ENCODE data around the gene DHH.

DHH gene

GRCh38 chr12:49109641-49110463, 15.3 kb upstream of the DHH start:
- DNase-seq (ENCODE audit: low spot score) = no peak

- DNase-seq (ENCODE audit: low spot score) = no peak
These were observed 14.4 kb upstream of the DHH start for GRCh38 chr12:49108958-49109404.

- no peak for DNase-seq (ENCODE audit: low spot score)
These were observed 11.0 kb upstream of the DHH start for GRCh38 chr12:49105504-49106084.

GRCh38 chr12:49104822-49105221, 10.2 kb upstream of the DHH start:
- DNase-seq (ENCODE audit: low spot score) = no peak

GRCh38 chr12:49100380-49100779, 5.8 kb upstream of the DHH start:
- DNase-seq (ENCODE audit: low spot score) = no peak

GRCh38 chr12:49098703-49099102, 4.1 kb upstream of the DHH start:
- DNase-seq (ENCODE audit: low spot score) = no peak

GRCh38 chr12:49098035-49098451, 3.4 kb upstream of the DHH start:
- peak; percentile 58 for DNase-seq (ENCODE audit: low spot score)

GRCh38 chr12:49097381-49097780, 2.8 kb upstream of the DHH start:
- no peak for DNase-seq (ENCODE audit: low spot score)

GRCh38 chr12:49094975-49095365, 369 bp upstream of the DHH start:
- no peak for DNase-seq (ENCODE audit: low spot score)

- no peak for DNase-seq (ENCODE audit: low spot score)
These were observed 825 bp downstream of the DHH start for GRCh38 chr12:49093792-49094159.

- DNase-seq (ENCODE audit: low spot score) = no peak
These were observed 1.7 kb downstream of the DHH start for GRCh38 chr12:49092816-49093406.

- DNase-seq (ENCODE audit: low spot score) = peak; percentile 74
These were observed 2.4 kb downstream of the DHH start for GRCh38 chr12:49092086-49092815.

GRCh38 chr12:49091836-49092085, 2.8 kb downstream of the DHH start:
- DNase-seq (ENCODE audit: low spot score) = no peak

GRCh38 chr12:49091056-49091835, 3.4 kb downstream of the DHH start:
- no peak for DNase-seq (ENCODE audit: low spot score)

GRCh38 chr12:49089821-49090773, 4.5 kb downstream of the DHH start:
- DNase-seq (ENCODE audit: low spot score) = no peak

GRCh38 chr12:49088932-49089330, 5.7 kb downstream of the DHH start:
- no peak for DNase-seq (ENCODE audit: low spot score)

GRCh38 chr12:49088150-49088931, 6.3 kb downstream of the DHH start:
- peak; percentile 91 for DNase-seq (ENCODE audit: low spot score)

GRCh38 chr12:49086116-49086515, 8.5 kb downstream of the DHH start:
- no peak for DNase-seq (ENCODE audit: low spot score)

- DNase-seq (ENCODE audit: low spot score) = no peak
These were observed 10.2 kb downstream of the DHH start for GRCh38 chr12:49084438-49084837.

GRCh38 chr12:49079793-49080192, 14.8 kb downstream of the DHH start:
- no peak for DNase-seq (ENCODE audit: low spot score)

All from SK-N-DZ (cell line).